CD14-positive monocyte (primary cell): ENCODE measurements around the gene GSTM3. TPM values are rescaled to one million over a fixed set of nuclear protein-coding genes. Genes with fewer than 3 reads are reported as not detected.
A peak's percentile ranks its signal among the peaks of the same experiment; 100 is the strongest.

Experiments used
- DNase-seq, 3 donors: peaks; one replicate each; pipeline ENCODE4 v3.0.0-alpha.2; 2011 to 2022
- H2AFZ ChIP-seq: 2 replicates; pipeline ENCODE4 v1.6.0; 2012; ENCODE audit warnings: mild to moderate bottlenecking, low read depth, low read length, inconsistent platforms; ENCODE audit not compliant: insufficient read depth, poor library complexity, severe bottlenecking
- H3K27ac ChIP-seq, 2 donors: 1 replicate in 1 of 2; 2 replicates in 1 of 2; pipeline ENCODE4 v1.5.1; 2012 to 2013; ENCODE audit warnings: low read length in 2 of 2, control low read depth in 1 of 2, inconsistent platforms in 1 of 2, low read depth in 1 of 2, mild to moderate bottlenecking in 1 of 2
- H3K27me3 ChIP-seq, 2 donors: one replicate each; pipeline versions ENCODE4 v1.6.0 to v1.6.1; 2011 to 2013; ENCODE audit warnings: low read length in 2 of 2; ENCODE audit not compliant: control insufficient read depth in 2 of 2, insufficient read depth in 2 of 2
- H3K36me3 ChIP-seq, 2 donors: replicated peaks in 1 of 2; 1 replicate in 1 of 2; 2 replicates in 1 of 2; pipeline versions ENCODE4 v1.5.1 to v1.6.1; 2012 to 2013; ENCODE audit warnings: low read length in 2 of 2, control low read depth in 1 of 2, inconsistent platforms in 1 of 2, mild to moderate bottlenecking in 1 of 2; ENCODE audit not compliant: insufficient read depth in 2 of 2, control insufficient read depth in 1 of 2
- H3K4me1 ChIP-seq, 2 donors: 1 replicate in 1 of 2; 2 replicates in 1 of 2; pipeline versions ENCODE4 v1.5.1 to v1.6.1; 2012 to 2013; ENCODE audit warnings: low read length in 2 of 2, control low read depth in 1 of 2, inconsistent platforms in 1 of 2, mild to moderate bottlenecking in 1 of 2, moderate library complexity in 1 of 2; ENCODE audit not compliant: insufficient read depth in 2 of 2, control insufficient read depth in 1 of 2
- H3K4me2 ChIP-seq: replicated peaks from 2 replicates; pipeline ENCODE3; 2012; ENCODE audit warnings: low read length, moderate library complexity, mild to moderate bottlenecking; ENCODE audit not compliant: poor library complexity, severe bottlenecking; ENCODE audit errors: extremely low read depth
- H3K4me3 ChIP-seq, 3 experiments: fragments of 200-600 bp in 1 of 3; sonication (generic) in 1 of 3; replicated peaks in 1 of 3; 1 replicate in 2 of 3; 2 replicates in 1 of 3; pipeline ENCODE4 v1.5.1; 2011 to 2013; ENCODE audit warnings: low read length in 3 of 3, mild to moderate bottlenecking in 3 of 3, control low read depth in 2 of 3, low read depth in 2 of 3, inconsistent platforms in 1 of 3, moderate library complexity in 1 of 3
- H3K79me2 ChIP-seq: 2 replicates; pipeline ENCODE4 v1.6.0; 2012; ENCODE audit warnings: mild to moderate bottlenecking, control low read depth, inconsistent platforms, low read length, moderate library complexity; ENCODE audit not compliant: insufficient read depth
- H3K9ac ChIP-seq: 2 replicates; pipeline ENCODE4 v1.6.0; 2017; ENCODE audit warnings: low read length, mild to moderate bottlenecking; ENCODE audit not compliant: insufficient read depth, poor library complexity, severe bottlenecking
- H3K9me3 ChIP-seq, 2 donors: replicated peaks in 1 of 2; 1 replicate in 1 of 2; 2 replicates in 1 of 2; pipeline versions ENCODE4 v1.5.1 to v1.6.1; 2012 to 2013; ENCODE audit warnings: low read length in 2 of 2, control low read depth in 1 of 2; ENCODE audit not compliant: control insufficient read depth in 1 of 2, insufficient read depth in 1 of 2
- H4K20me1 ChIP-seq: 2 replicates; pipeline ENCODE4 v1.6.0; 2012; ENCODE audit warnings: mild to moderate bottlenecking, low read length, control low read depth, moderate library complexity; ENCODE audit not compliant: insufficient read depth
- H3K27ac Mint-ChIP-seq, 7 donors: one replicate each; pipeline ENCODE4 v1.8.0; 2020; ENCODE audit warnings: mild to moderate bottlenecking in 7 of 7, mixed read lengths in 7 of 7, moderate library complexity in 6 of 7, inconsistent platforms in 2 of 7
- H3K27me3 Mint-ChIP-seq, 3 donors: one replicate each; pipeline ENCODE4 v1.8.0; 2021 to 2022; ENCODE audit warnings: low read depth in 3 of 3, mild to moderate bottlenecking in 3 of 3, mixed read lengths in 3 of 3, moderate library complexity in 3 of 3, inconsistent platforms in 1 of 3
- H3K36me3 Mint-ChIP-seq, 2 donors: one replicate each; pipeline ENCODE4 v1.8.0; 2020; ENCODE audit warnings: mixed read lengths in 2 of 2, inconsistent platforms in 1 of 2, mild to moderate bottlenecking in 1 of 2
- H3K4me1 Mint-ChIP-seq: one replicate; pipeline ENCODE4 v1.8.0; 2020; ENCODE audit warnings: mild to moderate bottlenecking, mixed read lengths
- H3K4me3 Mint-ChIP-seq, 2 donors: one replicate each; pipeline ENCODE4 v1.8.0; 2020; ENCODE audit warnings: mild to moderate bottlenecking in 2 of 2, mixed read lengths in 2 of 2, moderate library complexity in 1 of 2
- H3K9me3 Mint-ChIP-seq, 7 donors: one replicate each; pipeline ENCODE4 v1.8.0; 2020 to 2022; ENCODE audit warnings: mixed read lengths in 7 of 7, mild to moderate bottlenecking in 6 of 7, moderate library complexity in 6 of 7, inconsistent platforms in 2 of 7
- WGBS: methylation state at CpG from one replicate; pipeline ENCODE4 v1.1.5; 2013; ENCODE audit warnings: missing lambda C conversion rate; ENCODE audit not compliant: insufficient coverage; 5-methylcytosine and 5-hydroxymethylcytosine counted together
- intact Hi-C, 2 donors: fragments of 100-400 bp; cut with micrococcal nuclease; formaldehyde crosslinking; loops; one replicate each; pipeline versions ENCODE4 v1.15.0 to v1.15.1; 2023
- polyA plus RNA-seq, 3 donors: library from polyadenylated mRNA; depleted of rRNA in 1 of 3; unstranded in 2 of 3; stranded (reverse) in 1 of 3; fragments of 300-500 nt in 2 of 3; fragments of >200 nt in 1 of 3; fragmentation: Illumina TruSeq in 2 of 3; gene quantifications; 1 replicate in 2 of 3; 2 replicates in 1 of 3; pipeline ENCODE4 v1.2.3, GENCODE V29; 2012 to 2021
- TF ChIP-seq, protein P1 (sequence below): fragments of 200-600 bp; IDR thresholded peaks from one replicate; pipeline ENCODE4 v1.8.0; 2022; ENCODE audit warnings: antibody characterized with exemption, mild to moderate bottlenecking

Gene GSTM3
- polyA plus RNA-seq, 3 donors: 0.69 to 3.2 (median 2.8) TPM

GRCh38 chr1:109785446-109786111 is 44.7 kb upstream of the GSTM3 start:
- Histone ChIP-seq H4K20me1 (no peaks in the 10 kb centered on the region), H3K9ac (no peak overlapping the region), H3K79me2 (no peaks in the 10 kb centered on the region), H3K27ac (no peak overlapping the region), H3K36me3 (no peaks in the 10 kb centered on the region), H3K9me3 (no peaks in the 10 kb centered on the region), H3K4me1 (peaks cover 17 to 25% of the 10 kb centered on the region in 2 donors), H3K4me3 (no peak overlapping the region), H3K27me3 (no peaks in the 10 kb centered on the region), H2AFZ (no peak overlapping the region), H3K4me2 (no peak overlapping the region)
- peaks cover 0 to 7% (median 0%) of the 10 kb centered on the region in 7 donors for H3K9me3 Mint-ChIP-seq
- peaks cover 0 to 12% (median 2%) of the 10 kb centered on the region in 3 donors for H3K27me3 Mint-ChIP-seq
- intact Hi-C loops: no loop called here
- WGBS: 96% methylated on average over 4 of the region's 4 CpGs
- peaks cover 0 to 2% of the 10 kb centered on the region in 2 donors for H3K36me3 Mint-ChIP-seq
- no peak for DNase-seq
- H3K27ac Mint-ChIP-seq: no peak overlapping the region
- TF ChIP-seq, protein P1, sequence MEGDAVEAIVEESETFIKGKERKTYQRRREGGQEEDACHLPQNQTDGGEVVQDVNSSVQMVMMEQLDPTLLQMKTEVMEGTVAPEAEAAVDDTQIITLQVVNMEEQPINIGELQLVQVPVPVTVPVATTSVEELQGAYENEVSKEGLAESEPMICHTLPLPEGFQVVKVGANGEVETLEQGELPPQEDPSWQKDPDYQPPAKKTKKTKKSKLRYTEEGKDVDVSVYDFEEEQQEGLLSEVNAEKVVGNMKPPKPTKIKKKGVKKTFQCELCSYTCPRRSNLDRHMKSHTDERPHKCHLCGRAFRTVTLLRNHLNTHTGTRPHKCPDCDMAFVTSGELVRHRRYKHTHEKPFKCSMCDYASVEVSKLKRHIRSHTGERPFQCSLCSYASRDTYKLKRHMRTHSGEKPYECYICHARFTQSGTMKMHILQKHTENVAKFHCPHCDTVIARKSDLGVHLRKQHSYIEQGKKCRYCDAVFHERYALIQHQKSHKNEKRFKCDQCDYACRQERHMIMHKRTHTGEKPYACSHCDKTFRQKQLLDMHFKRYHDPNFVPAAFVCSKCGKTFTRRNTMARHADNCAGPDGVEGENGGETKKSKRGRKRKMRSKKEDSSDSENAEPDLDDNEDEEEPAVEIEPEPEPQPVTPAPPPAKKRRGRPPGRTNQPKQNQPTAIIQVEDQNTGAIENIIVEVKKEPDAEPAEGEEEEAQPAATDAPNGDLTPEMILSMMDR: no peak
- no peak overlapping the region for H3K4me3 Mint-ChIP-seq
- H3K4me1 Mint-ChIP-seq: peaks cover 25% of the 10 kb centered on the region

DNA sequence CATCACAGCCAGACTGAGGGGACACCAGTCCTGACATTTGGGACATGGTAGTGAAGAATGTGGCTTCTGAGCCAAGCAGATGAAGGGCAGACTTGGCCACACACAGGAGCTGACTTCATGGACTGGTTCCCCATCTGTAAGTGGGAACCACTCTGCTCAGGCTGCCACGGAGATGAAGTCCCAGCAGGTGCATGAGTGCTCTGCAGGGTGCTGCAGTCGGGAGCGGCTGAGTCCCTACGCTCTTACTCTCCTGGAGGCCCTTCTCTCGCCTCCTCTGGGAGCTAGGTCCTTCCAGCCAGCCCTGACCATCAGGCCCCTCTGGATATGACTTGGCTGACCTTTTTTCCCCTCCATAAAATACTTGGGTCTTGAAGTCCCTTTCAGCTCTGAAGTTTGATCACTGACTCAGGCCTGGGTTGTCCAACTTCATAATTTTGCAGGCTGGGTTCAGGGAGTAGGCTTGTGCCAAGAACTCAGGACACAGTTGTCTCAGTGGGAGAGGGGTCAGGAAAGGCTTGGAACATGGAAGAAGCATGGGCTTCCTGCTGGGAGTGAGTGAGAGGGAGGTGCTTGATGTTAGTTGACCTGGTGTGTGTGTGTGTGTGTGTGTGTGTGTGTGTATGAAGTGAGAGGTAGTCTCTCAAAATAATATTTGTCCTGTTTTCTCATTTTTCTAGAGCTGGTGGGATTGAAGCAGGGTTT is 43.9 kb upstream of the GSTM3 start:
- H3K27ac Mint-ChIP-seq: peak overlapping the region in 1 of 7 donors; percentile 39
- TF ChIP-seq, protein P1: no peak
- no peak overlapping the region for H3K4me2 ChIP-seq
- no peaks in the 10 kb centered on the region for H3K79me2 ChIP-seq
- no peak overlapping the region for H3K9ac ChIP-seq
- no peaks in the 10 kb centered on the region for H4K20me1 ChIP-seq
- H3K4me3 ChIP-seq: no peak overlapping the region
- no peaks in the 10 kb centered on the region for H3K36me3 Mint-ChIP-seq
- no peaks in the 10 kb centered on the region for H3K36me3 ChIP-seq
- peaks cover 17% of the 10 kb centered on the region for H3K4me1 Mint-ChIP-seq
- no peak overlapping the region for H3K4me3 Mint-ChIP-seq
- peaks cover 0 to 12% (median 2%) of the 10 kb centered on the region in 3 donors for H3K27me3 Mint-ChIP-seq
- H3K9me3 ChIP-seq: no peaks in the 10 kb centered on the region
- peaks cover 8 to 16% of the 10 kb centered on the region in 2 donors for H3K4me1 ChIP-seq
- H3K9me3 Mint-ChIP-seq: peaks cover 0 to 8% (median 0%) of the 10 kb centered on the region in 7 donors
- intact Hi-C loops: loop anchor here in 1 of 2 donors (5.0 kb wide), 1 partner anchor 342 kb away; no protein-coding TSS in a partner anchor
- H2AFZ ChIP-seq: no peak overlapping the region
- WGBS: 89% methylated on average over 5 of the region's 5 CpGs
- H3K27ac ChIP-seq: no peak overlapping the region
- DNase-seq: no peak
- H3K27me3 ChIP-seq: no peaks in the 10 kb centered on the region
